Bronchial epithelial cell (primary cell): ENCODE results near the gene SLC37A1. TPM values are rescaled to one million over a fixed set of nuclear protein-coding genes. Genes with fewer than 3 reads are reported as not detected.

Experiments
- DNase-seq: peaks from one replicate; pipeline ENCODE4 v3.0.0-alpha.2; 2010; ENCODE audit warnings: low read depth
- FAIRE-seq: peaks from 2 replicates; lab custom pipeline; 2011; peaks lifted over from hg19 to GRCh38; lab: Jason Lieb, UNC
- H3K27me3 ChIP-seq: 2 replicates; pipeline ENCODE4 v1.5.1; 2011; ENCODE audit warnings: low read length; ENCODE audit not compliant: control insufficient read depth, insufficient read depth
- H3K36me3 ChIP-seq: 2 replicates; pipeline ENCODE4 v1.5.1; 2011; ENCODE audit warnings: low read length; ENCODE audit not compliant: control insufficient read depth, insufficient read depth
- H3K4me3 ChIP-seq: 2 replicates; pipeline ENCODE4 v1.5.1; 2011; ENCODE audit warnings: mild to moderate bottlenecking, low read depth, low read length, control low read depth
- total RNA-seq: library from RNA; depleted of rRNA; stranded (reverse); fragments of >200 nt; gene quantifications from 2 replicates; pipeline ENCODE4 v1.2.1, GENCODE V29; 2014
- TF ChIP-seq, protein P1 (sequence below): IDR thresholded peaks from 2 replicates; pipeline ENCODE4 v1.5.1; 2011; ENCODE audit warnings: mild to moderate bottlenecking, moderate library complexity, low read length, control low read depth, inconsistent platforms; ENCODE audit not compliant: insufficient read depth, severe bottlenecking

SLC37A1 gene
- total RNA-seq, 1 donor from 2014 or later = 7.1 TPM

DNA sequence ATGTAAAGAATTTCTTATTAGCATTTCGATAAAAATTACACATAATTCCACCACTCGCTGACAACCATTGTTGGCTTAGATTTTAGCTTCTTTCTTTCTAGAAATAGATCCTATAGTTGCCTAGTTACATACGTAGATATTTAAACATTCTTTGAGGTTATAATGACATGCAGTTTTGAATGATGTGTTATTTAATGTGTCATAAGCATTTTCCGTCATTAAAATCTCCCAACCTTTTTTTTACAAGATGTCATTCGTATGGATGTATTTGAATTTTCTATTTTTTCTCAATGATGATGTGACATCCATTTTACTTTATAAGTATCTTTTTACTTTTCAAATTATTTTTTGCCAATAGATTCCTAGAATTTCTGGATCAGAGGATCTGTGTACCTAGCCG lies 44.7 kb downstream of the SLC37A1 start:
- TF ChIP-seq, protein P1, sequence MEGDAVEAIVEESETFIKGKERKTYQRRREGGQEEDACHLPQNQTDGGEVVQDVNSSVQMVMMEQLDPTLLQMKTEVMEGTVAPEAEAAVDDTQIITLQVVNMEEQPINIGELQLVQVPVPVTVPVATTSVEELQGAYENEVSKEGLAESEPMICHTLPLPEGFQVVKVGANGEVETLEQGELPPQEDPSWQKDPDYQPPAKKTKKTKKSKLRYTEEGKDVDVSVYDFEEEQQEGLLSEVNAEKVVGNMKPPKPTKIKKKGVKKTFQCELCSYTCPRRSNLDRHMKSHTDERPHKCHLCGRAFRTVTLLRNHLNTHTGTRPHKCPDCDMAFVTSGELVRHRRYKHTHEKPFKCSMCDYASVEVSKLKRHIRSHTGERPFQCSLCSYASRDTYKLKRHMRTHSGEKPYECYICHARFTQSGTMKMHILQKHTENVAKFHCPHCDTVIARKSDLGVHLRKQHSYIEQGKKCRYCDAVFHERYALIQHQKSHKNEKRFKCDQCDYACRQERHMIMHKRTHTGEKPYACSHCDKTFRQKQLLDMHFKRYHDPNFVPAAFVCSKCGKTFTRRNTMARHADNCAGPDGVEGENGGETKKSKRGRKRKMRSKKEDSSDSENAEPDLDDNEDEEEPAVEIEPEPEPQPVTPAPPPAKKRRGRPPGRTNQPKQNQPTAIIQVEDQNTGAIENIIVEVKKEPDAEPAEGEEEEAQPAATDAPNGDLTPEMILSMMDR = no peak
- FAIRE-seq = no peak
- Histone ChIP-seq H3K27me3 (no peaks in the 10 kb centered on the region), H3K36me3 (peaks cover 9% of the 10 kb centered on the region), H3K4me3 (no peak overlapping the region)
- no peak for DNase-seq

DNA sequence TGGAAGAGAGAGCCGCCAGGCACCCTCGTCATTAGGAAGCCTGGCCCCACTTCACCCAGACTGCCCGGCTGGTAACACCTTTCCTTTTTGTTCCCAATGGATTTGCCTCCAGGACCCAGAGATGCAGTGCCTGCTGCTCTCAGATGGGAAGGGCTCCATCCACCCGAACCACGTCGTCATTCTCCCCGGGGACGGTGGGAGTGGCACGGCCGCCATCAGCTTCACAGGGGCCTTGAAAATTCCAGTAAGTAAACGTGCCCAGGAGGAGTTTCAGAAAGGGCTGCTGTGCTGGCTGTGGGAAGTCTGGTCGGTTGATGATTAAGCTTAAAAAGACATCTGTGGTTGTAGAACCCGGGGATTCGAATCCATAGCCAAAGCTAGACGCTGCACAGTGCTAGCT lies 45.2 kb downstream of the SLC37A1 start:
- H3K4me3 ChIP-seq = no peak overlapping the region
- DNase-seq (no peak), FAIRE-seq (no peak)
- H3K36me3 ChIP-seq = peaks cover 9% of the 10 kb centered on the region
- H3K27me3 ChIP-seq = no peaks in the 10 kb centered on the region
- TF ChIP-seq, protein P1 = no peak

DNA sequence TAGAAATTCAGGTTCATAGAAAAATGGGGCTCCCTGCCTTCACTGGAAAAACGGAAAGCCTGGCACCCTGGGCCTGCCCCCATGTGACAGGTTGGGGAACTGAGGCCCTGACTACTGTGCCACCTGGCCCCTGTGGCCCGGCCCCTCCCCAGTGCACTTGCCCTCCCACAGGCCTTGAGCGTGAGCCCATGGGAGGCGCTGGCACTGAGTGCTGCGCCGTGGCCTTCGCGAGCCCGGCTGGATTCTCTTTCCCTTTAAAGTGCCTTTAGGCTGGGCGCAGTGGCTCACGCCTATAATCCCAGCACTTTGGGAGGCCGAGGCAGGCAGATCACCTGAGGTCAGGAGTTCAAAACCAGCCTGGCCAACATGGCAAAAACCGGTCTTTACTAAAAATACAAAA lies 45.7 kb downstream of the SLC37A1 start:
- TF ChIP-seq, protein P1 = no peak
- peaks cover 8% of the 10 kb centered on the region for H3K36me3 ChIP-seq
- H3K27me3 ChIP-seq = no peaks in the 10 kb centered on the region
- no peak overlapping the region for H3K4me3 ChIP-seq
- DNase-seq (no peak), FAIRE-seq (no peak)

GRCh38 chr21:42560517-42561179 lies 47.0 kb downstream of the SLC37A1 start:
- Histone ChIP-seq H3K27me3 (no peaks in the 10 kb centered on the region), H3K36me3 (peaks cover 11% of the 10 kb centered on the region), H3K4me3 (no peak overlapping the region)
- TF ChIP-seq, protein P1 = no peak
- DNase-seq (no peak), FAIRE-seq (no peak)

DNA sequence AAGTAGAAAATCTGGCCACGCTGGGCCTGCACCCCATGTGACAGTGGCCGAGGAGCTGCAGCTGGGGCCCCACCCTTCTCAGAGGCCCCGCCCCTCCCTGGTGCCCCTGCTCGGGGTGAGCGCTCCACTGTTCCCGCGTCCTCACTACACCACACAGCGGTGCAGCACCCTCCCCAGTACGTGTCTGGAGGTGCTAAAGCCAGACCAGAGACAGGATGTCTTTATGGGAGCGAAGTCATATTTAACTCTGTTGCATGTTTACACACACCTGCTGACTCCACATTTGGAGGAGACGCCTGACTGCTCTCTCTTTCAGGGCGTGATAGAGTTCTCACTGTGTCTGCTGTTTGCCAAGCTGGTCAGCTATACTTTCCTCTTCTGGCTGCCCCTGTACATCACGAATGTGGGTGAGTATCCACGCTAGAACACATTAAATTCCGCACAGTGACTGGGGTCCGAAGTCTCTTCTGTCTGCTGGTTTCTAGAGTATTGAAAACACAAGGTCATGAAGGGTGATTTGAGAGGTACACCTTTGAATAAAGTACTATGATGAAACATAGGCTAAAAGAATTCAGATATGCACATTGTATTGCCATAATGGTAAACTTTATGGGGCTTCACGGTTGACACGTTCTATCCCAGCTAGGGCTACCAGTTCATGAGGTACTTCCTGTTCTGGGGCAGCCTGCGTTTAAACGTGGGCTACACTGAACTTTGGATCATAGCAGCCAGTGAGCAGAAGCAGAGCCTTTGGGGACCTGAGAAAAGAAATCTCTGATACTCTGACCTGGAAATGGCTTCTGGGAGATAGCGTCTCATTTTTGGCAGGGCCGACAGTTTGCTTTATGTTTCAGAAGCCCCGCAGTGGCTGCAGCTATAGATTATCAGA lies 48.4 kb downstream of the SLC37A1 start:
- DNase-seq (peak; percentile 9), FAIRE-seq (peak; percentile 55)
- TF ChIP-seq, protein P1 = no peak
- Histone ChIP-seq H3K4me3 (no peak overlapping the region), H3K36me3 (peaks cover 10% of the 10 kb centered on the region), H3K27me3 (no peaks in the 10 kb centered on the region)
